Keratinocyte (primary cell): ENCODE data around the gene MNAT1. TPM values are rescaled to one million over a fixed set of nuclear protein-coding genes. Genes with fewer than 3 reads are reported as not detected.

Experiments
- DNase-seq: peaks from one replicate; pipeline ENCODE4 v3.0.0-alpha.2; 2011; ENCODE audit warnings: low read depth, missing footprints, low spot score
- FAIRE-seq: peaks from 2 replicates; lab custom pipeline; 2011; peaks lifted over from hg19 to GRCh38; lab: Jason Lieb, UNC
- H2AFZ ChIP-seq: 2 replicates; pipeline ENCODE4 v1.6.0; 2012; ENCODE audit warnings: low read length, control low read depth, inconsistent platforms; ENCODE audit not compliant: control insufficient read depth
- H3K27ac ChIP-seq: 2 replicates; pipeline ENCODE4 v1.5.1; 2011; ENCODE audit warnings: low read length; ENCODE audit not compliant: control insufficient read depth, insufficient read depth
- H3K27me3 ChIP-seq: 3 replicates; pipeline ENCODE4 v1.6.0; 2011; ENCODE audit warnings: low read length; ENCODE audit not compliant: control insufficient read depth, insufficient read depth; ENCODE audit errors: extremely low read depth
- H3K36me3 ChIP-seq, 2 experiments: 2 replicates in 1 of 2; 3 replicates in 1 of 2; pipeline ENCODE4 v1.5.1; 2011; ENCODE audit warnings: low read length in 2 of 2, mild to moderate bottlenecking in 1 of 2; ENCODE audit not compliant: control insufficient read depth in 2 of 2, insufficient read depth in 2 of 2; ENCODE audit errors: extremely low read depth in 1 of 2
- H3K4me1 ChIP-seq: 3 replicates; pipeline ENCODE4 v1.5.1; 2011; ENCODE audit warnings: low read length; ENCODE audit not compliant: control insufficient read depth, insufficient read depth; ENCODE audit errors: extremely low read depth
- H3K4me2 ChIP-seq: 3 replicates; pipeline ENCODE4 v1.6.0; 2011; ENCODE audit warnings: low read depth, low read length; ENCODE audit not compliant: control insufficient read depth, insufficient read depth; ENCODE audit errors: extremely low read depth
- H3K4me3 ChIP-seq, 3 experiments: fragments of 200-600 bp in 1 of 3; sonication (generic) in 1 of 3; 2 replicates in 2 of 3; 3 replicates in 1 of 3; pipeline ENCODE4 v1.5.1; 2011 to 2016; ENCODE audit warnings: low read length in 3 of 3, mild to moderate bottlenecking in 3 of 3, control low read depth in 2 of 3, inconsistent platforms in 1 of 3, low read depth in 1 of 3, mixed read lengths in 1 of 3, mixed run types in 1 of 3, moderate library complexity in 1 of 3; ENCODE audit not compliant: control insufficient read depth in 2 of 3, insufficient read depth in 2 of 3; ENCODE audit errors: extremely low read depth in 1 of 3
- H3K79me2 ChIP-seq: 2 replicates; pipeline ENCODE4 v1.6.0; 2012; ENCODE audit warnings: low read length; ENCODE audit not compliant: control insufficient read depth, insufficient read depth
- H3K9ac ChIP-seq: 3 replicates; pipeline ENCODE4 v1.6.0; 2011; ENCODE audit warnings: low read length; ENCODE audit not compliant: control insufficient read depth, insufficient read depth; ENCODE audit errors: extremely low read depth
- H3K9me1 ChIP-seq: 3 replicates; pipeline ENCODE4 v1.6.0; 2011; ENCODE audit warnings: low read length; ENCODE audit not compliant: control insufficient read depth, insufficient read depth; ENCODE audit errors: extremely low read depth
- H3K9me3 ChIP-seq: 2 replicates; pipeline ENCODE4 v1.5.1; 2012; ENCODE audit warnings: low read depth, low read length; ENCODE audit not compliant: control insufficient read depth
- H4K20me1 ChIP-seq: 3 replicates; pipeline ENCODE4 v1.6.0; 2011; ENCODE audit warnings: low read length; ENCODE audit not compliant: control insufficient read depth, insufficient read depth; ENCODE audit errors: extremely low read depth
- EZH2 ChIP-seq: IDR thresholded peaks from one replicate; pipeline ENCODE4 v1.6.1; 2012; ENCODE audit warnings: inconsistent platforms, mild to moderate bottlenecking, low read length, moderate library complexity
- dilution Hi-C: fragments of 300-500 bp; cut with MboI; formaldehyde crosslinking; loops from one replicate; pipeline ENCODE4 v1.7.0; 2020; ENCODE audit warnings: low sequenced_read_pairs; ENCODE audit not compliant: extremely low pct_ligation_motif_present
- polyA plus RNA-seq, 5 experiments: library from polyadenylated mRNA; depleted of rRNA in 3 of 5; stranded (reverse) in 3 of 5; stranded (forward) in 1 of 5; unstranded in 1 of 5; fragments of >200 nt; gene quantifications; 1 replicate in 1 of 5; 2 replicates in 3 of 5; 3 replicates in 1 of 5; pipeline versions ENCODE4 v1.2.1 to v1.2.3, GENCODE V29; 2011 to 2012; ENCODE audit warnings: missing spikeins in 2 of 5, low read depth in 1 of 5, low replicate concordance in 1 of 5
- TF ChIP-seq, protein P1 (sequence below), 3 experiments: IDR thresholded peaks in 1 of 3; conservative IDR thresholded peaks in 1 of 3; optimal IDR thresholded peaks in 1 of 3; 2 replicates in 2 of 3; 3 replicates in 1 of 3; pipeline versions ENCODE3 to v1.5.1; 2011; ENCODE audit warnings: low read length in 3 of 3, mild to moderate bottlenecking in 3 of 3, moderate library complexity in 2 of 3, control low read depth in 1 of 3, inconsistent platforms in 1 of 3; ENCODE audit not compliant: insufficient read depth in 2 of 3; ENCODE audit errors: extremely low read depth in 1 of 3

MNAT1 gene
- polyA plus RNA-seq, 1 donor (not counting 4 experiments of a cell fraction or from before 2014, with no cell fraction given) = 79.5 TPM

DNA sequence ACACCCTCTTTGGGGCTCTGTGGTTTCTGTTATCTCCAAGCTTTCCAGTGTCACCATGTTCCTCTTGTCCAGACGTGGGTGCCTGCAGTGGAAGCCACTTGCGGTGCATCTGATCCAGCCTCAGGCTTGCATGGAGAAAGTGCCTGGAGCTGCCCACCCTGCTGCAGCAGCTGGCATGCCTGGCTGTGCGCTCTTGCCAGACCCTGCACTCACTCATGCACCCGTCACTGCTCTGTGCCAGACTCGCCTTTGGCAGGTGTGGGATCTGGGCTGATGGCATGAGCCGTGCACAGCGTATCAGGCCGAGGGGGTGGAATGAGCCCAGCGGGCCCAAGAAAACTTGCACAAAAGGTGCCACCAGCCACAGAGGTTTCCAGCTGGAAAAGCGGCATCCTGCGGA, 105.1 kb downstream of the MNAT1 start:
- no peak for FAIRE-seq

DNA sequence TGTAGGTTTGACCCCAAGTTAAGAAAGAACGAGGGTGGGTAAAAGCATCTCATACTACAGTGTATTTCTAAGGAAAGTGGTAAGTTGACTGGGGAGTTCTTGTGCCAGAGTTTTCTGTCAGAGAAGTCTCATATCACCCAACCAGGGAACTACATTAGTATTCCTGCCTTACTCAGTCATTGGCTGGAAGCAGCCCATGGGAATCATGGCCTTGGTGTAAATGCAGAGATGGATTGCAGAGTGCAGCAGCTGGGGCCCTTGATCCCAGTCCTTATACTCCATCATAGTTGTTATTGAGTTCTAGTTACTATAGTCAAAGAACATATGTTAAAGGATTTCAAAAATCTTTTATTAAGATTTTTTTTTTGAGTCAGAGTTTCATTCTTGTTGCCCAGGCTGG, 105.8 kb downstream of the MNAT1 start:
- no peak overlapping the region for H3K4me3 ChIP-seq
- H4K20me1 ChIP-seq = no peaks in the 10 kb centered on the region
- TF ChIP-seq EZH2 = no peak
- TF ChIP-seq, protein P1, sequence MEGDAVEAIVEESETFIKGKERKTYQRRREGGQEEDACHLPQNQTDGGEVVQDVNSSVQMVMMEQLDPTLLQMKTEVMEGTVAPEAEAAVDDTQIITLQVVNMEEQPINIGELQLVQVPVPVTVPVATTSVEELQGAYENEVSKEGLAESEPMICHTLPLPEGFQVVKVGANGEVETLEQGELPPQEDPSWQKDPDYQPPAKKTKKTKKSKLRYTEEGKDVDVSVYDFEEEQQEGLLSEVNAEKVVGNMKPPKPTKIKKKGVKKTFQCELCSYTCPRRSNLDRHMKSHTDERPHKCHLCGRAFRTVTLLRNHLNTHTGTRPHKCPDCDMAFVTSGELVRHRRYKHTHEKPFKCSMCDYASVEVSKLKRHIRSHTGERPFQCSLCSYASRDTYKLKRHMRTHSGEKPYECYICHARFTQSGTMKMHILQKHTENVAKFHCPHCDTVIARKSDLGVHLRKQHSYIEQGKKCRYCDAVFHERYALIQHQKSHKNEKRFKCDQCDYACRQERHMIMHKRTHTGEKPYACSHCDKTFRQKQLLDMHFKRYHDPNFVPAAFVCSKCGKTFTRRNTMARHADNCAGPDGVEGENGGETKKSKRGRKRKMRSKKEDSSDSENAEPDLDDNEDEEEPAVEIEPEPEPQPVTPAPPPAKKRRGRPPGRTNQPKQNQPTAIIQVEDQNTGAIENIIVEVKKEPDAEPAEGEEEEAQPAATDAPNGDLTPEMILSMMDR (optimal IDR thresholded peaks at IDR 0.05 in 1 of 3, IDR thresholded peaks at IDR 0.05 in 1 of 3, conservative IDR thresholded peaks at IDR 0.05 in 1 of 3; ENCODE audit: extremely low read depth in 1 of 3, insufficient read depth in 2 of 3, low read length in 3 of 3) = no peak
- dilution Hi-C loops = no loop called here
- no peak overlapping the region for H3K4me2 ChIP-seq
- no peak overlapping the region for H3K27ac ChIP-seq
- no peak overlapping the region for H3K9ac ChIP-seq
- no peaks in the 10 kb centered on the region for H3K27me3 ChIP-seq
- no peaks in the 10 kb centered on the region for H3K4me1 ChIP-seq
- H3K79me2 ChIP-seq = no peaks in the 10 kb centered on the region
- DNase-seq (no peak), FAIRE-seq (no peak)
- H2AFZ ChIP-seq = no peak overlapping the region
- peaks cover 0 to 9% of the 10 kb centered on the region in 2 experiments for H3K36me3 ChIP-seq
- H3K9me1 ChIP-seq = no peaks in the 10 kb centered on the region
- no peaks in the 10 kb centered on the region for H3K9me3 ChIP-seq

More for the DNA sequence above, 105.1 kb downstream of the MNAT1 start:
- H3K9ac ChIP-seq = no peak overlapping the region
- H2AFZ ChIP-seq = no peak overlapping the region
- no peaks in the 10 kb centered on the region for H4K20me1 ChIP-seq
- DNase-seq = no peak
- H3K36me3 ChIP-seq = peaks cover 0 to 9% of the 10 kb centered on the region in 2 experiments
- no peaks in the 10 kb centered on the region for H3K9me3 ChIP-seq
- H3K9me1 ChIP-seq = no peaks in the 10 kb centered on the region
- TF ChIP-seq, protein P1 (optimal IDR thresholded peaks at IDR 0.05 in 1 of 3, IDR thresholded peaks at IDR 0.05 in 1 of 3, conservative IDR thresholded peaks at IDR 0.05 in 1 of 3; ENCODE audit: extremely low read depth in 1 of 3, insufficient read depth in 2 of 3, low read length in 3 of 3) = no peak
- no peak for TF ChIP-seq EZH2
- no peaks in the 10 kb centered on the region for H3K79me2 ChIP-seq
- no peaks in the 10 kb centered on the region for H3K27me3 ChIP-seq
- no peak overlapping the region for H3K4me2 ChIP-seq
- no peak overlapping the region for H3K27ac ChIP-seq
- H3K4me3 ChIP-seq = no peak overlapping the region
- dilution Hi-C loops = no loop called here
- H3K4me1 ChIP-seq = no peaks in the 10 kb centered on the region
